SKM-1 (cell line): ENCODE data around the gene TOR4A.
"Not testable (repeated sequence)": the region's sequence is repeated elsewhere in the genome, so short reads cannot be mapped to it uniquely, and the experiment has no call there.

Experiments used
- DNase-seq: peaks from one replicate; lab custom pipeline; 2025; ENCODE audit not compliant: unreplicated experiment; lab: John Stamatoyannopoulos, UW

TOR4A gene

DNA sequence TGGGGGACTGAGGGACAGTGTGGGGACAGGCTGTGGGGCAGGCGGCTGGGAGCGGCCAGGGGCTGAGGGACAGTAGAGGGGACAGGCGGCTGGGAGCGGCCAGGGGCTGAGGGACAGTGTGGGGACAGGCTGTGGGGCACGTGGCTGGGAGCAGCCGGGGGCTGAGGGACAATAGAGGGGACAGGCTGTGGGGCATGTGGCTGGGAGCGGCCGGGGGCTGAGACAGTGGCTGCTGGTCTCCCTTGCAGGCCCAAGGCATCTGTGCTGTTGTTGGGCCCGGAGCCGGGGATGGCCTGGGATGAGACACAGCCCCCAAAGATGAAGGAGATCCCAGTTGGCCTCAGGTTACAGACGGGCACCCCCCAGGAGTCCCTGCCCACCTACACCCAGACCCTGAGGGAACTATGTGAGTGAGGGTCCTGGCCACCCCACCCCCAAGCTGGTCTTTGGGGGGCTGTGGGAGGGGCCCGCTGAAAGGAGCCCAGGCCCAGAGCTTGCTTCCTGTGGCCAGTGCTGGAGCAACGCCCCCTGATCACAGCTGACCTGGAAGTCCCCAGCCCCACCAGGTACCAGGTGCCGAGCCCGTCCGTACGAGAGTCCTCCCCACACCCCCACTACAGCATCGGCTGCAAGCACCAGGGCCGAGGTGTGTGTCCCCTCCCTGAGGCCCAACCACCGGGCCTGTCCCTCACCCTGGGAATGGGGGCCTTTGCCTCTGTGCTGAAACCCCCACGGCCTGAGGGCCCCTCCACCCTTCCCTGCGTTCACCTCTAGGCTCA, 25.8 kb upstream of the TOR4A start:
- no peak for DNase-seq

DNA sequence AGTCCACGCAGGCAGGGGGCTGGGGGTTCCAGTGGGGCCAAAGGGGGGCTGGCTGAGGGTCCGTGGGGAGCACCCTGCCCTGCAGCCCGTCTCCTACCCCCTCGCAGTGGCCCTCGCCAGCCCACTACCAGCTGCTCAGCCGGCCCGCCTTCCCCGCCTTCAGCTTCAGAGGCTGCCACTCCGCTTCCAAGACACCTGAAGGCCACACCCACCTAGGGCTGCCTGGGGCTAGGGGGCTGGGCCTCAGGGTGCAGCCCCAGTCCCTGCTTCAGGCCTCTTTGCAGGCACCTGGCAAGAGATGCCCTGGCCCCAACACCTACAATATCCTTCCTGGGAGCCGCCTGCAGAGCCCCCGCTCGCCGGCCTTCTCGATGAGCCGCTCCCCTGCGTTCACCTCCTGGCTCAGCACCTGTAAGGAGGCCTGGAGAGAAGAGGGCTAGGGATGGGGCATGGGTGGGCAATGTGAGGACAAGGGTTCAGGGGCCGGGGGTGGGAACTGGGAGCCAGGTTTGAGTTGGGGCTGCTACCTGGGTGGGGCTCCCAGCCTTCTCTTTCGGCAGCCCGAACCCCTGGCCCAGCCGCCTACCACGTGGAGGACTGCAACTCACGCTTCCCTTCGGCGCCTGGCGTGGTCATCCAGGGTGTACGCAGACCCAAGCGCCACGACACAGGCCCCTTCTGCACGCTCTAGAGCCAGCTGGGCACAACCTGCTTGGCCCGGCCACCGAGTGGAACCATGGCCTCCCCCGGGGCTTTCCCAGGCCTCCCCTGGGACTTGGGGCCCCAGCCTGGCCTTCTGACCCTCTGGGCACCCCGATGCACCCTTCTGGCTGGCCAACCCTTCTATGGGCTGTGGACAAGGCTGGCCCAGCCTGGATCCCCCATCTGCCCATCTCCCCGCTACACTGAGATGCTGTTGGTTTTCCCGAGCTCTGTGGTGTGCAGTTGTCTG, 24.7 kb upstream of the TOR4A start:
- DNase-seq, result no peak

DNA sequence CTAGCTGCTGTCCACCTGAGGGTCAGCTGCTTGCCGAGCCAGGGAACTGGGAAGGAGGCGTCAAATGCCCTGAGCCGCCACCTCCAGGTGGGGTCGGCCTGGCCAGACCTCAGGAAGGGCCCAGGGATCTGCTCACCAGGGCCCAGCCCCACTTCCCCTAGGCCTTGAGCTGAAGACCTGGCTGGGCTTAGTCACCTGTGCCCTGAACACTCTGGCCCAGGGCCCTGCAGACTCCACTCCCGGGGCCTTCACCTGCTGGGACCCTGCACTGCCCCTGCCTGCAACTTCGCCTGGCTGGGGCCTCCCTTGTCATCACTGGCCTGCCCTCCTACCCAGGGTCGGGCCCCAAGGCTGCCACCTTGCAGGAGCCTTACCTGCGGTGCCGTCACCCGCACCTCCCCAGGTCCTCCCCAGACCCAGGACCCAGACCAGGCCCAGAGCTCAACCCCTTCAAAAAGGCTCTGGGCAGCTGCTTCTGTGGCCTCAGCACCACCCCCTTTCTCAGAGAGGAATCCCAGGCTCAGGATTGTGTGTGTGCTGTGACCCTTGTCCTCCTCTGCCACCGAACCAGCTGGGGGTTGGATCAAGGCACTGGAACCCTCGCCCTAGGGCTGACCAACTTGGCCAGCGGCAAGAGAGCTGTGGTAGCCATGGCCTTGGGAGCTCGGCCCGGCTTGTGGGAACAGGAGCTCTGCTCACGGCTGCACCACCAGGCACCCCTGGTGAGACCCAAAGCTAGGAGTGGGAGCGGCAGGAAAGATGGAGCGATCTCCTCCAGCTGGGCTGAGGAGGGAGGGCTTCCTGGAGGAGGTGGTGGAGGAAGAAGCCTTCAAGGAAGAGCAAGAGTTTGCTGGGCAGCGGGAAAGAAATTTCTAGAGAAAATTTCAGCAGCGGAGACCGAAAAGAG, 23.6 kb upstream of the TOR4A start:
- no peak for DNase-seq

DNA sequence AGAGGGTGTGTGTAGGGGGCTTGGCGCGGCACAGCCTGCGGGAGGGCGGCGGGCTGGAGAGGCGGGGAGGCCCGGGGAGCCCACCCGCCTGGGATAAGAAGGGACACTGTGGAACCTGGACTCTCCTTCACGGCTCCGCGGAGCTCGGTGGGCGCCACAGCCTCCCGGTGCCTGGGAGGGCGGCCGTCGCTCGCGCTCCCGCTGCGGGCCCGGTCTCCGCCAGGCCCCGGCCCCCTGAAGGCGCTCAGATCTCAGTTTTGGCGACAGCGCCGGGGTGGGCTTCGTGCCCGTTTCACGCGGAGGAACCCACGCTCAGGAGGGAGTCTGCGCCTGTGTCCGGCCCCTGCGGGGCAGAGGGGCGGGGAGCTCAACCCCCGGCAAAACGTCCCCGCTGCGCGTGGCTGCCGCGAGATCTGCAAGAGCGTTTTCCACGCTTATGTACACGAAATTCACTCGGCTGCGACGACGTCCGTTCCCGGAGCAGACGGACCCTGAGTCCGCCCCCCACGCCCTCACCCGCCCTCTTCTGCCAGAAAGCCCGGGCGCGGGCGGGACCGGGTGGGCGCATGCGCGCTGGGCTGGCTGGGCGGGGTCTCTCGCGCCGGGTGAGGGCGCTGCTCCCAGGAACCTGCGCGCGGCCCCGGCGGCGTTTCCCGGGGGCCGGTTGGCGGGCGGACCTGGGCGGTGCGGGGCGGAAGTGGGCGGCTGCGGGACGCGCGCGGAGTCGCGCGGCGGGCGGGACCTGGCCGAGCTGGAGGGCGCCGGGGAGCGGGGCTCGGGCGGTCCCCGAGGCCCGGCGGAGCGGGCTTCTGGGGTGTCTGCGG, 22.7 kb upstream of the TOR4A start, which contains the start of gene NELFB:
Gene NELFB, plus strand, starts transcription at position 704 of the 824 bp plus-strand sequence.
- DNase-seq, result peak; percentile 70

DNA sequence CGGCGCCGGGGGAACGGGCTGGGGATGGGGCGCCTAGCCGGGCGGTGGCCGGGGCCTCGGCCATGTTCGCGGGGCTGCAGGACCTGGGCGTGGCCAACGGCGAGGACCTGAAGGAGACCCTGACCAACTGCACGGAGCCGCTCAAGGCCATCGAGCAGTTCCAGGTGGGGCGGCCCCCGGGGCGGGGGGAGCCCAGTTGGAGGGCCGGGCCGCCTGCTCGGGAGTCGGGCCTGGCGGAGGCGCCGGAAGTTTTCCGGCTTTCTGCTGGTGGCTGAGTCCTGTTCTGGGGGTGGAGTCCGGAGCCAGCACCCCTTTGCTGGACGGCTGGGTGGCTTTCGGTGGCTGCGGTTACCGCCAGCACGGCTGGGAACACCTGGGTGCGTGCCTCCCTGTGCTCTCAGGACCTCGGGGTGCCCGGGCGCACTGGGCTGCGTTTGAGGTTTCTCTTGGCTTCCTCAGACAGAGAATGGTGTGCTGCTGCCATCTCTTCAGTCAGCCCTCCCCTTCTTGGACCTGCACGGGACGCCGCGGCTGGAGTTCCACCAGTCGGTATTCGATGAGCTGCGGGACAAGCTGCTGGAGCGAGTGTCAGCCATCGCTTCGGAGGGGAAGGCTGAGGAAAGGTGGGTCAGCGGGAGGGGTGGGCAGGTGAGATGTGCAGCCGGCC, 21.9 kb upstream of the TOR4A start:
- no peak for DNase-seq

DNA sequence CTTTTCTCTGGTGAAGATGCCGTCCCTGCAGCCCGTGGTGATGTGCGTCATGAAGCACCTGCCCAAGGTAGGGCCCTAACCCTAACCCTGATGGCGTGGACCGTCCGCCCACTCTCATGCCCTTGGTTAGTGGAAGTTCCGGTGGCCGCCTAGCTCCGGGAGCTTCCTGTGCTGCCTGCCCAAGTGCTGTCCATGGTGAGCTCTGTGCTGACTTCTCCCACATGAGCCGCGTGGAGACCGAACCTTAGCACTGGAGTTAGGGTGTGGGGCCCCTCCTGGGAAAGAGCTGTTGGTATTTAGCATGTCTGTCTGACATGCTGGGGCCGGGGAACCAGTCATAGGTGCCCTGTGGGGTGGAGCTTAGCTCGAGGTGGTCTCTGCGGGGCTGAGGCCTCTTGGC, 21.2 kb upstream of the TOR4A start:
- DNase-seq, result no peak

DNA sequence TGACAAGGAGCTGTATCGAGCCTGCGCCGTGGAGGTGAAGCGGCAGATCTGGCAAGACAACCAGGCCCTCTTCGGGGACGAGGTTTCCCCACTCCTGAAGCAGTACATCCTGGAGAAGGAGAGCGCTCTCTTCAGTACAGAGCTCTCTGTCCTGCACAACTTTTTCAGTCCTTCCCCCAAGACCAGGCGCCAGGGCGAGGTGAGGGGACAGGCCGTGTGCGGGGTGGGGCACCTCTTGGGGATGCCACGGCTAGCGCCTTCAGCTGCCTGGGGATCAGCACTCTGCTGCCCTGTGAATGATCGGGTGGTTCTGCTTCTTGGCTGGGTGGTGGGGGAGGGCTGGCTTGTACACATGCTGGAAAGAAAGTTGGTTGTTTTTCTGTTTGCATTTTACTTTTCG, 20.7 kb upstream of the TOR4A start:
- no peak for DNase-seq

DNA sequence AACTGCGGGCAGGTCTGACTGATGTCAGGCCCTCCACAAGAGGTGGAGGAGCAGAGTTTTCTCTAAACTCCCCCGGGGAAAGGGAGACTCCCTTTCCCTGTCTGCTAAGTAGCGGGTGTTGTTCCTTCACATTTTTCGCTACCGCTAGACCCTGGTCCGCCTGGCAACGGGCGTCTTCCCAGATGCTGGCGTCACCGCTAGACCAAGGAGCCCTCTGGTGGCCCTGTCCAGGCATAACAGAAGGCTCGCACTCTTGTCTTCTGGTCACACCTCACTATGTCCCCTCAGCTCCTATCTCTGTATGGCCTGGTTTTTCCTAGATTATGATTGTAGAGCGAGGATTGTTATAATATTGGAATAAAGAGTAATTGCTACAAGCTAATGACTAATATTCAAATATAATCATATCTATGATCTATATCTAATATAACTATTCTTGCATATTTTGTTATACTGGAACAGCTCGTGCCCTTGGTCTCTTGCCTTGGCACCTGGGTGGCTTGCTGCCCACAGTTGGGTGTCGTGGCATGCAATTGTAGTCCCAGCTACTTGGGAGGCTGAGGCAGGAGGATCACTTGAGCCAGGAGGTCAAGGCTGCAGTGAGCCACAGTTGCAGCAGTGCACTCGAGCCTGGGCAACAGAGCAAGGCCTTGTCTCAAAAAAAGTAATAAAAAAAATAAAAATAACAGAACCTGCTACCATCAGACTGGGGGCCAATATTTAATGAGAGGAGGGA, 15.2 kb upstream of the TOR4A start:
- DNase-seq, result not testable (repeated sequence)

DNA sequence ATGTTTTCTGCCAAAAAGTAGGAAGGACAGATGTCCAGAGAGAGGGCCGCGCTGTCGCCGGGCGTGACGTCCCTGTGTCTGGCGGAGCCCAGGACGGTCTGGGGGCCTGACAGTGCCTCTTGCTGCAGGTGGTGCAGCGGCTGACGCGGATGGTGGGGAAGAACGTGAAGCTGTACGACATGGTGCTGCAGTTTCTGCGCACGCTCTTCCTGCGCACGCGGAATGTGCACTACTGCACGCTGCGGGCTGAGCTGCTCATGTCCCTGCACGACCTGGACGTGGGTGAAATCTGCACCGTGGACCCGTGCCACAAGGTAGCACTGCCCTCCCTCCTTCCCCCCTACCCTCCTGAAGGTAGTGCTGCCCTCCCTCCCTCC, 14.6 kb upstream of the TOR4A start:
- no peak for DNase-seq

DNA sequence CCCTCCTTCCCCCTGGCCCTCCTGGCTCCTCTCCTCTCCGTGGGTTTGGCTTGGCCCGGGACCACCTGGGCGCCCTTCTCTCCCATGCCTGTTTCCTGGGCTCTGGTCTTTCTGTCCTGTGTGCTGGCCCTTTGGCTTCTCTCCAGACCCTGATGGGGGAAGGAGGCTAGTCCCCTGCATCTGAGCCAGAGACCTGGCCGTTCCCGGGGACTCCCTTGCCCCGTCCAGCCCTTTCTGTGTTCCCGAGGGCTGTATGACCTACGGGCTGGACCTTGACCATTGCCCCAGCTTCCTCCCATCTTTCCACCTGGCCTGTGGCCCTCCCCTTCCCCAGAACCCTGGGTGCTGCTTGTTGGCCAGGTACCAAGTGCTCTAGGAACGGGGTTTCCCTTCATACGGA, 14.0 kb upstream of the TOR4A start:
- no peak for DNase-seq

DNA sequence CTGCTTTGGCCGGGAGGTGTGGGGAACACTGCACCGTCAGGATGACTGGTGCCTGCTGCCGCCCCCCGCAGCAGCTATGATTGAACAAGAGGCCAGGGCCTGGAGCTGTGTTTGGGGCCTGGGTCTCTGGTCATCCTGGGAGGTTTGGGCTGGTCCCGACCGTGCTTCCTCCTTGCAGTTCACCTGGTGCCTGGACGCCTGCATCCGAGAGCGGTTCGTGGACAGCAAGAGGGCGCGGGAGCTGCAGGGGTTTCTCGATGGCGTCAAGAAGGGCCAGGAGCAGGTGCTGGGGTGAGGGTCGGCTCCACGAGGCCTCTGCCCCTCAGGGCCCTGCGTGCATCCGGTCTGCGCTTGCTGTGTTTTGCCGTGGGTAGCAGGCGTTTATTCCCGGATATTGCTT, 13.5 kb upstream of the TOR4A start:
- DNase-seq, result no peak

DNA sequence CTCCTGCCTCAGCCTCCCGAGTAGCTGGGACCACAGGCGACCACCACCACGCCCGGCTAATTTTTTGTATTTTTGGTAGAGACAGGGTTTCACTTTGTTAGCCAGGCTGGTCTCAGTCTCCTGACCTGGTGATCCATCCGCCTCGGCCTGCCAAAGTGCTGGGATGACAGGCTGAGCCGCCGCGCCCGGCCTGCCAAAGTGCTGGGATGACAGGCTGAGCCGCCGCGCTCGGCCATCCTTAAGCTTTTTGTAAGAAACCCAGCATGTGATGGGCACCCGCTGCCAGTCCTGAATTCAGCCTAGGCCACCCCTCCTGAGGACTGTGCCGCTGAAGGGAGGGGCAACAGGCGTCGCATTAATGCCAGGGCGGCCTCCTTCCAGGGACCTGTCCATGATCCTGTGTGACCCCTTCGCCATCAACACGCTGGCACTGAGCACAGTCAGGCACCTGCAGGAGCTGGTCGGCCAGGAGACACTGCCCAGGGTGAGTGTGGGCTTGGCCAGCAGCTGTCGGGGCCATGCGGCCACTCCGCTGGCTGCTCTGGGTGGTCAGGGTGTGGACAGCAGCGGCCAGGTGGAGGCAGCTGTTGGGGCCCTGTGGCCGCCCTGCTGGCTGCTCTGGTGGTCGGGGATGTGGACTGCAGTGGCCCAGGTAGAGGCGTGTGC, 11.9 kb upstream of the TOR4A start:
- DNase-seq, result no peak

DNA sequence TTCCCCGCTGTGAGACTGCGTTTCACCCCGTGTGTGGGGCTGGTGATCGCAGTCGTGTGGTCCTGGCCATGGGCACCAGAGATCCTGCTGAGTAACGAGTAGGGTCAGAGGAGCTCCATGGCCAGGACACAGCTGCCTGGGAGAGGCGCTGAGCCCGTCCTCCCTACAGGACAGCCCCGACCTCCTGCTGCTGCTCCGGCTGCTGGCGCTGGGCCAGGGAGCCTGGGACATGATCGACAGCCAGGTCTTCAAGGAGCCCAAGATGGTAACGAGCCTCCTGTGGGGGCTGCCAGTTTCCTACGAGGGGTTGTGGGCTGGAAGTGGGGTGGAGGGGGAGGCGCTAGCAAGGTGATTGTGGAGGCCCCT, 11.4 kb upstream of the TOR4A start:
- no peak for DNase-seq

DNA sequence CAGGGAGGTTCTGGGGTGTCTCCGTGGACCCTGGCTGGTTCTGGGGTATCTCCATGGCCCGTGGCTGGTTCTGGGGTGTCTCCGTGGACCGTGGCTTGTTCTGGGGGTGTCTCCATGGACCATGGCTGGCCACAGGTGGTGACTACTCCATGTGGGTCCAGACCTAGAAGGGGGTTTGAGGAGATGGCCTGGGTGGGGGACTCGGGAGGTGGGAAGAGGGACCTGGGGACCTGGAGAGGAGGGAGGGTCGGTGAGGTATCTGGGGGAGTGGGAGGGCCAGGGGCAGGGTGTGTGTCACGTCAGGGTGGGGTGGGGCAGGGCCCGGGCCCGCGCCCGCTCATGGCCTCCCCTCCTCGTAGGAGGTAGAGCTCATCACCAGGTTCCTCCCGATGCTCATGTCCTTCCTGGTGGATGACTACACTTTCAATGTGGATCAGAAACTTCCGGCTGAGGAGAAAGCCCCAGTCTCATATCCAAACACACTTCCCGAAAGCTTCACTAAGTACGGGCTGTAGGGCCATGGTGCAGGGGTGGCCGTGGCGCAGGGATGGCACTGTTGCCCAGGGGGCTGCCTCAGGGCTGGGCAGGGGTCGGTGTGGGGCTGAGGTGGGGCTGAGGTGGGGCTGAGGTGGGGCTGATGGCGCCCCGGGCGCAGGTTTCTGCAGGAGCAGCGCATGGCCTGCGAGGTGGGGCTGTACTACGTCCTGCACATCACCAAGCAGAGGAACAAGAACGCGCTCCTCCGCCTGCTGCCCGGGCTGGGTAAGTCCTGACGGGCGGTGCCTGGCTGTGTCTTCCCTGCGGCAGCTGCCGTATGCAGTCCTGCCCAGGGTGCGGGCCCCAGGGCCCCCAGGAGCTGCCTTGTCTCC, 10.7 kb upstream of the TOR4A start:
- no peak for DNase-seq

DNA sequence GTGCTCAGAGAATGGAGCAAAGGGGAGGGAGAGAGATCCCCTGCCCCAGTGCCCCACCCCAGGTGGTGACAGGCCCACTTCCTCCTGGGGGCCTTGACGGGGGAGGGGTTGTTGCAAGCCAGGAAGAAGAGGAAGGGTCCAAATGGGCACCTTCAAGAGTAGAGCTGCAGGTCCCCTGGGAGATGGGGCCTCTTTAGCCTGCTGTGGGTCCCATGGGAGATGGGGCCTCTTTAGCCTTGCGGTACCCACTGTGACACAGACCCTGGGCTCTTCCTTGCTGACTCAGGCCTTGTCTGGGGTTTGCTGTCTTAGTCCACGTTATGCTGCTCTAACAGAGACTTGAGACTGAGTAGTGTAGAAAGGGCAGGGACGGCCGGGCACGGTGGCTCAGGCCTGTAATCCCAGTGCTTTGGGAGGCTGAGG, 9.6 kb upstream of the TOR4A start:
- no peak for DNase-seq

DNA sequence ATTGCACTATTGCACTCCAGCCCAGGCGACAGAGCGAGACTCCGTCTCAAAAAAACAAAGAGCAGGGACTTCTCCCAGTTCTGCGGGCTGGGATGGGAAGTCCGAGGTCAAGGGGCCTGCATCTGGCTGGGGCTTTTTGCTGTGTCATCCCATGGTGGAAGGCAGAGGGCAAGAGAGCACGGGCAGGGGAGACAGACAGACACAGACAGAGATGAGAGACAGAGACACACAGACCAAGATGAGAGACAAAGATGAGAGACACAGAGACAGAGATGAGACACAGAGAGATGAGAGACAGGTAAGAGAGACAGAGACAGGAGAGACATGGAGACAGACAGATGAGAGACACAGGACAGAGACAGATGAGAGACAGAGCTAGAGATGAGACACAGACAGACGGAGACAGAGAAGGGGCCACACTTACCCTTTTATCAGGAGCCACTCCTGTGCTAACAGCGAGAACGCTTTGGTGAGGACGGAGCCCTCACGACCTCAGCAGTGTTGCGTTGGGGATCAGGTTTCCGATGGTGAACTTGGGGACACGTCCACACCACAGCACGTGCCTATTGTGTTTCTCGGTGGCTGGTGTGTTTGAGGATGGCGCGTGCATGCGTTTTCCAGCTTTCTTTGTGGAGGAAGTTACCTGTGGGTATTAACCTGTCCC, 8.9 kb upstream of the TOR4A start:
- DNase-seq, result no peak

DNA sequence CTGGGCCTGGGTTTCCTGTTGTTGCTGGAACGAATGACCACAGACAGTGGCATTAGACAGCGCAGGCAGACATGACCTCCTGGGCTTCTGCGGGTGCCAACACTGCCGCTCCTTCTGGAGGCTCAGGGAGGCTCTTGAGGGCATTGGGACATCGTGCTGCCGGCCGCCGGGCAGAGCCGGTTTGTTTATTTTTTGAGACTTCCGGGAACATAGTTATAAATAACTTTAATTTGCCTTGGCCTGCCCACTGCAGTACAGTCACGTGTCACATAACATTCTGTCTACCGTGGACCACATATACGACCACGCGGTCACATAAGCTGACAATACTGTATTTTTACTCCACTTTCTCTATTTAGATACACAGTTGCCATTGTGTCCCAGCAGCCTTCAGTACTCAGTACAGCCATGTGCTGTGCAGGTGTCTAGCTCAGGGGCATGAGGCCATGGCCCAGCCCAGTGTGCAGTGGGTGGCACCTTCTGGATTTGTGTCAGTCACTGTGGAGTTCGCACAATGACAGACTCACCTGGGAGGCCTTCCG, 8.2 kb upstream of the TOR4A start:
- DNase-seq, result no peak
